HEK293 (cell line): ENCODE measurements around the gene ZNF524.

Source experiments
- CTCF ChIA-PET: fragments of 350-600 bp; formaldehyde crosslinking; extraction: SDS; loops from one replicate; lab custom pipeline; 2021; ENCODE audit warnings: antibody characterized with exemption; lab: Yijun Ruan, JAX
- POLR2A ChIA-PET: fragments of 300-600 bp; formaldehyde crosslinking; extraction: SDS; loops from one replicate; lab custom pipeline; 2020; ENCODE audit warnings: antibody characterized with exemption, inconsistent platforms; lab: Yijun Ruan, JAX
- H3K27ac ChIP-seq: fragments of 200-500 bp; sonication (Bioruptor generic); 2 replicates; pipeline ENCODE4 v1.5.1; 2014; ENCODE audit warnings: low read depth, low read length, control low read depth, inconsistent platforms; ENCODE audit errors: extremely low read depth
- H3K36me3 ChIP-seq, 2 experiments: fragments of 200-500 bp in 1 of 2; sonication (Bioruptor generic) in 1 of 2; 1 replicate in 1 of 2; 2 replicates in 1 of 2; pipeline ENCODE4 v1.5.1; 2014 to 2017; ENCODE audit warnings: inconsistent platforms in 2 of 2, low read length in 2 of 2; ENCODE audit not compliant: control insufficient read depth in 2 of 2, insufficient read depth in 1 of 2
- H3K4me1 ChIP-seq: fragments of 200-500 bp; sonication (Bioruptor generic); 2 replicates; pipeline ENCODE4 v1.5.1; 2014; ENCODE audit warnings: mild to moderate bottlenecking, low read length, inconsistent platforms; ENCODE audit not compliant: control insufficient read depth, insufficient read depth
- H3K4me3 ChIP-seq: 2 replicates; pipeline ENCODE4 v1.5.1; 2011; ENCODE audit warnings: low read depth, mild to moderate bottlenecking, control low read depth, low read length, moderate library complexity
- H3K9me3 ChIP-seq: fragments of 200-500 bp; sonication (Bioruptor generic); 2 replicates; pipeline ENCODE4 v1.5.1; 2014; ENCODE audit warnings: low read depth, low read length, inconsistent platforms; ENCODE audit not compliant: control insufficient read depth, insufficient read depth
- EGR2 ChIP-seq: fragments of 450-650 bp; formaldehyde crosslinking; IDR thresholded peaks from 2 replicates; pipeline ENCODE4 v1.5.1; 2016; ENCODE audit warnings: low read depth, missing biosample characterization, missing genetic modification characterization
- GFI1B ChIP-seq: fragments of 450-650 bp; formaldehyde crosslinking; IDR thresholded peaks from 2 replicates; pipeline ENCODE4 v1.5.1; 2016; ENCODE audit warnings: missing biosample characterization, missing genetic modification characterization
- GLI4 ChIP-seq: fragments of 450-650 bp; formaldehyde crosslinking; IDR thresholded peaks from 2 replicates; pipeline ENCODE4 v1.5.1; 2016; ENCODE audit warnings: missing biosample characterization, missing genetic modification characterization
- MYNN ChIP-seq: fragments of 450-650 bp; formaldehyde crosslinking; IDR thresholded peaks from 2 replicates; pipeline ENCODE4 v1.5.1; 2016; ENCODE audit warnings: missing biosample characterization, missing genetic modification characterization, borderline replicate concordance
- ZNF157 ChIP-seq: fragments of 450-650 bp; formaldehyde crosslinking; IDR thresholded peaks from 2 replicates; pipeline ENCODE4 v1.5.1; 2016; ENCODE audit warnings: missing biosample characterization, missing genetic modification characterization
- ZNF211 ChIP-seq: fragments of 450-650 bp; formaldehyde crosslinking; IDR thresholded peaks from 2 replicates; pipeline ENCODE4 v1.5.1; 2016; ENCODE audit warnings: low read depth, missing biosample characterization, missing genetic modification characterization
- ZNF324 ChIP-seq: fragments of 450-650 bp; formaldehyde crosslinking; IDR thresholded peaks from 2 replicates; pipeline ENCODE4 v1.5.1; 2016; ENCODE audit warnings: missing biosample characterization, missing genetic modification characterization
- ZNF398 ChIP-seq: fragments of 450-650 bp; formaldehyde crosslinking; IDR thresholded peaks from 2 replicates; pipeline ENCODE4 v1.5.1; 2017; ENCODE audit warnings: missing biosample characterization, missing genetic modification characterization
- ZNF48 ChIP-seq: fragments of 450-650 bp; formaldehyde crosslinking; IDR thresholded peaks from 2 replicates; pipeline ENCODE4 v1.5.1; 2016; ENCODE audit warnings: missing biosample characterization, missing genetic modification characterization
- ZNF548 ChIP-seq: fragments of 450-650 bp; formaldehyde crosslinking; IDR thresholded peaks from 2 replicates; pipeline ENCODE4 v1.5.1; 2016; ENCODE audit warnings: missing biosample characterization, missing genetic modification characterization
- ZNF561 ChIP-seq: fragments of 450-650 bp; IDR thresholded peaks from 2 replicates; pipeline ENCODE4 v1.5.1; 2018; ENCODE audit warnings: missing biosample characterization, missing genetic modification characterization, borderline replicate concordance
- ZNF580 ChIP-seq: fragments of 450-650 bp; formaldehyde crosslinking; IDR thresholded peaks from 2 replicates; pipeline ENCODE4 v1.5.1; 2016; ENCODE audit warnings: missing biosample characterization, missing genetic modification characterization
- ZNF621 ChIP-seq: fragments of 450-650 bp; formaldehyde crosslinking; IDR thresholded peaks from 2 replicates; pipeline ENCODE4 v1.5.1; 2017; ENCODE audit warnings: missing biosample characterization, missing genetic modification characterization
- ZNF629 ChIP-seq: fragments of 450-650 bp; formaldehyde crosslinking; IDR thresholded peaks from 2 replicates; pipeline ENCODE4 v1.5.1; 2017; ENCODE audit warnings: missing biosample characterization, missing genetic modification characterization
- ZNF677 ChIP-seq: fragments of 450-650 bp; IDR thresholded peaks from 2 replicates; pipeline ENCODE4 v1.5.0; 2018; ENCODE audit warnings: missing biosample characterization, mild to moderate bottlenecking, missing genetic modification characterization, moderate library complexity
- ZNF707 ChIP-seq: fragments of 450-650 bp; formaldehyde crosslinking; IDR thresholded peaks from 2 replicates; pipeline ENCODE4 v1.5.1; 2016; ENCODE audit warnings: missing biosample characterization, missing genetic modification characterization
- TF ChIP-seq, protein P1 (sequence below): fragments of 450-650 bp; formaldehyde crosslinking; conservative IDR thresholded peaks from 2 replicates; pipeline ENCODE4 v1.5.1; 2016; ENCODE audit warnings: low read depth, missing biosample characterization, missing genetic modification characterization
- TF ChIP-seq, protein P2 (sequence below): fragments of 450-650 bp; formaldehyde crosslinking; IDR thresholded peaks from 2 replicates; pipeline ENCODE4 v1.5.1; 2016; ENCODE audit warnings: missing biosample characterization, missing genetic modification characterization

ZNF524 gene

DNA sequence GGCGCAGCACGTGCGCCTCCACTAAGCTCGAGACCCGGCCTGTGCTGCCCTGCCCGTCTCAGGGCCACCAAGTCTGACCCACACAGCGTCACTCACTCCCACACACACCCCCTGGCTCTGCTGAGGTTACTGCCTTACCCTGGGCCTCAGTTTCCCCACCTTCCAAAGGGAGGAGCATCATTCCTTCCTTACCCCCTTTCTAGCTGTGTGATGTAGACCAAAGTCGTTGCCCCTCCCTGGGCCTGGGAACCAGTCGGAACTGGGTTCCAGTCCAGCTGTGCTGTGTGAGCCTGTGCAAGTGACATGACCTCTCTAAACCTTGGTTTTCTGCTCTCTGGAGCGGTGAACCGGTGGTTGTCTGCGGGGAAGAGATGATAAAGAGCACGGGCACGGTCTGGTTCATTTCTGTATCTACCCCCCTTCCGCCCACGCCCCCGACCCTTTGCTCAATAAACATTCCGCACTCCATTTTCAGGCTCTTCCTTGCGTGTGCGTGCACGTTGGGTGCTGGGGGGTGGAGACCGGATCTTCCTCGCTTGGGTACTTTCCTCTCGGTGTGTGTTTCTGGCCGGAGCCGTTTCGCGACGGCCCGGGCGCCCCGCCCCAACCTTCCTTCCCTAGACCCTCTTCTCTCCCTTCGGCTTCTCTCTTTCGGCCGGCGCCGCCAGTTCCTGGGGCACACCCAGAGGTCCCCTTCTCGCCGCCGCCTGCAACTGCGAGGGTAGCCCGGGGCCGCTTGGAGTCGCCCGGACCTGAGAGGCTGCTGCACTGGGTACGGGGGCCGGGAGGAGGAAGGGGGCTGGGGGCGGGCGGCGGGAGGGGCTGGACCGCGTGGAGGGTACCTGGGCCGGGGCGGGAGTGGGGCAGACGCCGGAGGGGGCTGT, 43.2 kb downstream of the ZNF524 start, which contains the start of gene ZNF581 (continued):
- TF ChIP-seq ZNF561 (tag by site-specific recombination) (0 out of 2 replicates have a peak, but pooled peaks have one; percentile 87), MYNN (tag by site-specific recombination) (no peak)

DNA sequence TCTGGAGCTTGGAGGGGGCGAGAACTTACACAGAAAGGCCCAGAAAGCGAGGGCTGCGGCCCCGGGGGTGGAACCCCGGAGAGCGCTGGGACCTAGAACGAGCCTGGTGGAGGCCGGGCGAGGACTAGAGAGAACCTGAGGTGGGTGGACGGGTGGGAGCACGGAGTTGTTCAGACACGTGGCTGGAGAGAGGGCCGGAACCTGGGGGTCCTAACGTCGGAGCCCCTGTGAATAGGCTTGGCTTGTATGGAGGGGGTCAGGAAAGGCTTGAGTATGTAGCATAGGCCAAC, 43.7 kb downstream of the ZNF524 start:
- ChIA-PET CTCF (interaction anchor here (1.2 kb wide), 1 partner anchor 11 kb away, joined by 5 read pairs; no protein-coding TSS in a partner anchor), POLR2A (interaction anchor here (0.5 to 2.2 kb wide), 6 partner anchors 10 to 182 kb away, joined by 3 to 36 read pairs (median 4); partner anchors contain the start of gene U2AF2)
- peaks cover 12 to 17% of the 10 kb centered on the region in 2 experiments; a peak in 2 of 3 replicates for H3K36me3 ChIP-seq
- H3K4me1 ChIP-seq, result peaks cover 27% of the 10 kb centered on the region
- no peaks in the 10 kb centered on the region for H3K9me3 ChIP-seq
- TF ChIP-seq ZNF398 (peak; percentile 88), ZNF629 (tag by site-specific recombination) (no peak), GFI1B (tag by site-specific recombination) (no peak), EGR2 (tag by site-specific recombination) (peak; percentile 34; the same call in 1 of the 2 replicates)
- H3K27ac ChIP-seq, result peak overlapping the region; percentile 83; the same call in 1 of the 2 replicates
- peak overlapping the region; percentile 61 for H3K4me3 ChIP-seq

DNA sequence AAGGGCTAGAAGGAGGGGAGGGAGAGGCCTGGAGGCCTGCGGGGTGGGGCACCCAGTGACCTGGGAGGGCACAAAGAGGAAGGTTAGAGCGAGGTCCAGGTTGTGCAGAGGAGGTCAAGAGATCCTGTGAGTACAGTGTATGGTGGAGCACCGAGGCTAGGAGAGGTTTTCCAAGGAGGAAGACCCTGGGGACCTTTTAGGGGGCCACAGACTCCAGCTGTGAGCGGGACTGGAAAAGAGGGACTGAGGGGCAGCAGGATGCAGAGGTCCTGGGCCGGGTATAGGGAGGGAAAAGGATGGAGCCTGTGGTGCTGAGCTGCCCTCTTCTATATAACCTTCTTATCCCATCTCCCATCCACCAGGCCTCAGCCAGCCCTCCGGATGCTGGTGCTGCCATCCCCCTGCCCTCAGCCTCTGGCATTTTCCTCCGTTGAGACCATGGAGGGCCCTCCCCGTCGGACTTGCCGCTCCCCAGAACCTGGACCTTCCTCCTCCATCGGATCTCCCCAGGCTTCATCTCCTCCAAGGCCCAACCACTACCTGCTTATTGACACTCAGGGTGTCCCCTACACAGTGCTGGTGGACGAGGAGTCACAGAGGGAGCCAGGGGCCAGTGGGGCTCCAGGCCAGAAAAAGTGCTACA, 44.2 kb downstream of the ZNF524 start:
- POLR2A ChIA-PET, result interaction anchor here (0.5 to 3.3 kb wide), 4 partner anchors 10 to 182 kb away, joined by 3 to 16 read pairs (median 4); partner anchors contain the start of gene U2AF2
- H3K36me3 ChIP-seq, result peaks cover 12 to 19% of the 10 kb centered on the region in 2 experiments; a peak in 2 of 3 replicates
- H3K4me3 ChIP-seq, result peak overlapping the region; percentile 61
- no peaks in the 10 kb centered on the region for H3K9me3 ChIP-seq
- peak overlapping the region; percentile 83; the same call in 1 of the 2 replicates for H3K27ac ChIP-seq
- TF ChIP-seq ZNF580 (tag by site-specific recombination), result no peak
- TF ChIP-seq ZNF707 (tag by site-specific recombination), result no peak
- no peak for TF ChIP-seq MYNN (tag by site-specific recombination)
- TF ChIP-seq ZNF157 (tag by site-specific recombination), result no peak
- no peak for TF ChIP-seq ZNF677 (tag by site-specific recombination)
- TF ChIP-seq, protein P1, sequence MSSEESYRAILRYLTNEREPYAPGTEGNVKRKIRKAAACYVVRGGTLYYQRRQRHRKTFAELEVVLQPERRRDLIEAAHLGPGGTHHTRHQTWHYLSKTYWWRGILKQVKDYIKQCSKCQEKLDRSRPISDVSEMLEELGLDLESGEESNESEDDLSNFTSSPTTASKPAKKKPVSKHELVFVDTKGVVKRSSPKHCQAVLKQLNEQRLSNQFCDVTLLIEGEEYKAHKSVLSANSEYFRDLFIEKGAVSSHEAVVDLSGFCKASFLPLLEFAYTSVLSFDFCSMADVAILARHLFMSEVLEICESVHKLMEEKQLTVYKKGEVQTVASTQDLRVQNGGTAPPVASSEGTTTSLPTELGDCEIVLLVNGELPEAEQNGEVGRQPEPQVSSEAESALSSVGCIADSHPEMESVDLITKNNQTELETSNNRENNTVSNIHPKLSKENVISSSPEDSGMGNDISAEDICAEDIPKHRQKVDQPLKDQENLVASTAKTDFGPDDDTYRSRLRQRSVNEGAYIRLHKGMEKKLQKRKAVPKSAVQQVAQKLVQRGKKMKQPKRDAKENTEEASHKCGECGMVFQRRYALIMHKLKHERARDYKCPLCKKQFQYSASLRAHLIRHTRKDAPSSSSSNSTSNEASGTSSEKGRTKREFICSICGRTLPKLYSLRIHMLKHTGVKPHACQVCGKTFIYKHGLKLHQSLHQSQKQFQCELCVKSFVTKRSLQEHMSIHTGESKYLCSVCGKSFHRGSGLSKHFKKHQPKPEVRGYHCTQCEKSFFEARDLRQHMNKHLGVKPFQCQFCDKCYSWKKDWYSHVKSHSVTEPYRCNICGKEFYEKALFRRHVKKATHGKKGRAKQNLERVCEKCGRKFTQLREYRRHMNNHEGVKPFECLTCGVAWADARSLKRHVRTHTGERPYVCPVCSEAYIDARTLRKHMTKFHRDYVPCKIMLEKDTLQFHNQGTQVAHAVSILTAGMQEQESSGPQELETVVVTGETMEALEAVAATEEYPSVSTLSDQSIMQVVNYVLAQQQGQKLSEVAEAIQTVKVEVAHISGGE (tag by site-specific recombination), result no peak
- TF ChIP-seq ZNF621 (tag by site-specific recombination), result no peak
- TF ChIP-seq, protein P2, sequence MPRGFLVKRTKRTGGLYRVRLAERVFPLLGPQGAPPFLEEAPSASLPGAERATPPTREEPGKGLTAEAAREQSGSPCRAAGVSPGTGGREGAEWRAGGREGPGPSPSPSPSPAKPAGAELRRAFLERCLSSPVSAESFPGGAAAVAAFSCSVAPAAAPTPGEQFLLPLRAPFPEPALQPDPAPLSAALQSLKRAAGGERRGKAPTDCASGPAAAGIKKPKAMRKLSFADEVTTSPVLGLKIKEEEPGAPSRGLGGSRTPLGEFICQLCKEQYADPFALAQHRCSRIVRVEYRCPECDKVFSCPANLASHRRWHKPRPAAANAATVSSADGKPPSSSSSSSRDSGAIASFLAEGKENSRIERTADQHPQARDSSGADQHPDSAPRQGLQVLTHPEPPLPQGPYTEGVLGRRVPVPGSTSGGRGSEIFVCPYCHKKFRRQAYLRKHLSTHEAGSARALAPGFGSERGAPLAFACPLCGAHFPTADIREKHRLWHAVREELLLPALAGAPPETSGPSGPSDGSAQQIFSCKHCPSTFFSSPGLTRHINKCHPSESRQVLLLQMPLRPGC (tag by site-specific recombination), result no peak
- TF ChIP-seq ZNF548 (tag by site-specific recombination), result no peak
- no peak for TF ChIP-seq ZNF629 (tag by site-specific recombination)
- TF ChIP-seq ZNF48 (tag by site-specific recombination), result no peak
- no peak for TF ChIP-seq GLI4 (tag by site-specific recombination)
- no peak for TF ChIP-seq ZNF324 (tag by site-specific recombination)
- no peak for TF ChIP-seq ZNF211
- TF ChIP-seq, all 188 proteins: peak for 0
- peaks cover 27% of the 10 kb centered on the region for H3K4me1 ChIP-seq
- CTCF ChIA-PET, result interaction anchor here (1.2 kb wide), 1 partner anchor 12 kb away, joined by 5 read pairs; no protein-coding TSS in a partner anchor
